NCI-H1436 (cell line): Measurements from ENCODE around the gene RAB9A.
"Not testable (repeated sequence)": the region's sequence is repeated elsewhere in the genome, so short reads cannot be mapped to it uniquely, and the experiment has no call there.

Experiments
- DNase-seq: peaks from one replicate; lab custom pipeline; 2025; lab: John Stamatoyannopoulos, UW

The RAB9A gene, protein sequence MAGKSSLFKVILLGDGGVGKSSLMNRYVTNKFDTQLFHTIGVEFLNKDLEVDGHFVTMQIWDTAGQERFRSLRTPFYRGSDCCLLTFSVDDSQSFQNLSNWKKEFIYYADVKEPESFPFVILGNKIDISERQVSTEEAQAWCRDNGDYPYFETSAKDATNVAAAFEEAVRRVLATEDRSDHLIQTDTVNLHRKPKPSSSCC

DNA sequence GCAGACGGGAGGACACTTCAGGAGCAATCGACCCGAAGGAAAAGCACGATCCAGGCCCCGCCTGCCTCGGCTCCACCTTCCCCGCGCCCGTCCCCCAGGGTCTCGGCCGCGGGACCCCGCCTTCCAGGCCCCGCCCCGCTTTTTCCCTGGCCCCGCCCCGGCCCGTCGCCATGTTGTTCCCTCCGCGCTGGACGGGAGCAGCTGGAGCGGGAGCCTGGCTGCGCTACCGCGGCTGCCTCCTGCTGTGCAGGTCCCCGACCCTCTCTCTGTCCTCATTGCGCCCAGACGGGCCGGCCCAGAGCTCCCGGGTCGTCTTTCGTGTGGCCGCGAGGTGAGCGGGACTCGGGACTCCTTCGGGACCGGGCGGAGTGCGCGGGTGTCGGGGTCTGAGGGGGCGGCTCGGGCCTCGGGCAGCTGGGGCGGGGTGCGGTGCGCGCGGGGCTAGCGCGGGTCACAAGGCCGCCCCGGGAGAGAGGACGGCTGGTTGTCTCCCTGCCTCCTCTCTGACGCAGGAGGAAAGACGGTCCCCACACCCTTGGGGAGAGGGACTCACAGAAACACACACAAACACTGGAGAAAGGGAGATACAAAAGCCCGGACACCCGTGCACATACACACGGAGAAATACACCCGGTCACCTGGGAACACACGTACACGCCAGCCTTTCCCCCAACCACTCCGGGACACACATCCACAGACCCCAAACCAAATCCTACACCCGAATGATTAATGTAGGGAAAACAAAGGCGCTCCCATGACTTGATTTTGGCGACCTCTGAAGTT, at the start of gene RAB9A:
Gene RAB9A, plus strand, starts transcription at position 171 of the 783 bp plus-strand sequence. CDS start 19,619 bp downstream, outside the sequence.
- peak; percentile 51 for DNase-seq

- DNase-seq: not testable (repeated sequence)
Observed at GRCh38 chrX:13641684-13642083, 47.2 kb upstream of the RAB9A start.

DNA sequence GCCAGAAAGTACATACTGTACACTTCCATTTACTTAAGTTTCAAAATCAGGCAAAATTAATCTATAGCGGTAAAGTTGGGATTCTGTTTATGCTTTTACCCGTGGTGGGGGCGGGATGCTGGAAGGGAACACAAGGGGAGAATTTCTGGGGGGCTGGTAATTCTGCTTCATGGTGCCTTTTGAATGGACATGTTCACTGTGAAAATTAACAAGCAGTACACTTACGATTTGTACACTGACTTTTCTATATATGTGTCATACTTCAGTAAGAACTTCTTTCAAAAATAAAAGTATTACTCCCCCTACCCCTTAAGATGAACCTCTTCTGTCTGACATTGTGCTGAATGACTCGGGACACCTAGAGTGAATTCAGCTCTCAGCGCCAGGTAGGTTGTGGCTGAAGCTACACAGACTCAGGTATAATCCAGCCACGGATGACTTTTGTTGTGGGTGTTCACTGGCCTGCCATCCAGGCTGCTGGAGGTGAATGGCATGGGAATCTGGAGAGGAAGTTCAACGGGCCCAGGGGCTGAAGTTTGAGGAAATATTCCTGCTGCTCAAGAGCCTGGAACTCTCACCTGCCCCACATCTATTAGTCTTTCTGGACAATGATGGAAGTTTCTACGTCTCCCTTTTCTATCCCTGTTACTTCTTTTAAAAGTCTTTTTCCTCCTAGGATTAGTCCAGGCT, 43.3 kb upstream of the RAB9A start:
- no peak for DNase-seq

DNA sequence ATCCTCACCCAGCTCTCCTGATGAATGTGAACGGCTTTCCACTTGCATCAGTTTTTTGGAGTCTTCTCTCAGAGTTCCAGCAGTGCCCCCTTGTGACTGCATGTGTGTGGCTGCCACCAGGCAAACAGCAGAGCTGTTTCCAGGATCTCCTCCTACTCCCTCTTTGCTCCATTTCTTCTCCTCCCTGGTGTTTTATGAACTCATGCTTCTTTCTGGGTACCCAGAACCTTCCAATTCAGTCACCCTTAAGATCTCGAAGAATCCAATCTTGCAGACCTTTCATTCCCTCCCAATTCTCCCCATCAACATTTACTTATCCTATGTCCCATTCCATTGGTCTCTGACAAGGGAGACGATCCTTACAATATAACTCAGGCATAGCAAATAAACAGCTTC, 42.8 kb upstream of the RAB9A start:
- DNase-seq: peak; percentile 30

GRCh38 chrX:13647709-13648212, 41.2 kb upstream of the RAB9A start:
- DNase-seq: no peak

- not testable (repeated sequence) for DNase-seq
Observed at GRCh38 chrX:13648336-13648735, 40.6 kb upstream of the RAB9A start.

GRCh38 chrX:13649838-13650237, 39.1 kb upstream of the RAB9A start:
- no peak for DNase-seq

DNA sequence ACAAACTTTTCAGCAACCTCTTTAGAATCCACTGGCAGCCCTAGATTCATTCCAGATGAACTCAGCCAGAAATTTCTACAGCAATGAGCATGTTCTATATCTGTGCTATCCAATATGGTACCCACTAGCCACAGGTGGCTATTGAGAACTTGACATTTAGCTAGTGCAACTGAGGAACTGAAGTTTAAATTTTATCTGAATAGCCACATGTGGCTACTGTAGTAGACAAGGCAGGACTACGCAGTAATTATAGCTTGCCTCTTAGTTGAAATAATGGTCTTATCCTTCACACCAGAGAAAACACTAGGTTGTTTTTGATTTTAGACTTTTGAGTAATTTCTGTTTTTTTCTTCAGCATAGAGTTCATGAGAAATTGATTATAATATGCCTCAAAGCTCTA, 38.6 kb upstream of the RAB9A start:
- no peak for DNase-seq

DNA sequence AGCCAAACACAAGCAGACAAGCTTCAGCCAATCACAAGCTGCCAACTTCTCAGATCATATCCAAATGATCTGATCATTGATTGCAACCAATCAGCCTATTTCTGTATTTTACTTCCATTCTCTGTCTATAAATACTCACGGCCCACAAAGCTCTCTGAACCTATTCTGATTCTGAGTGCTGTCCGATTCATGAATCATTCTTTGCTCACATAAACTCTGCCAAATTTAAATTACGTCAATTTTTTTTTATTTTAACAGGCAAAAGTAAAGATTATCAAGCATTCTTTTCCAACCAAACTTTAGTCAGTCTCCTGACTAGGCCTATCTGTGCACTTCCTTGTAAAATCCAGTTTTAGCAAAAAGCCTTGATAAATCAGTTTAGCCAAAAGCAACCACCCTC, 37.8 kb upstream of the RAB9A start:
- DNase-seq: no peak

GRCh38 chrX:13652287-13652793, 36.6 kb upstream of the RAB9A start:
- no peak for DNase-seq

DNA sequence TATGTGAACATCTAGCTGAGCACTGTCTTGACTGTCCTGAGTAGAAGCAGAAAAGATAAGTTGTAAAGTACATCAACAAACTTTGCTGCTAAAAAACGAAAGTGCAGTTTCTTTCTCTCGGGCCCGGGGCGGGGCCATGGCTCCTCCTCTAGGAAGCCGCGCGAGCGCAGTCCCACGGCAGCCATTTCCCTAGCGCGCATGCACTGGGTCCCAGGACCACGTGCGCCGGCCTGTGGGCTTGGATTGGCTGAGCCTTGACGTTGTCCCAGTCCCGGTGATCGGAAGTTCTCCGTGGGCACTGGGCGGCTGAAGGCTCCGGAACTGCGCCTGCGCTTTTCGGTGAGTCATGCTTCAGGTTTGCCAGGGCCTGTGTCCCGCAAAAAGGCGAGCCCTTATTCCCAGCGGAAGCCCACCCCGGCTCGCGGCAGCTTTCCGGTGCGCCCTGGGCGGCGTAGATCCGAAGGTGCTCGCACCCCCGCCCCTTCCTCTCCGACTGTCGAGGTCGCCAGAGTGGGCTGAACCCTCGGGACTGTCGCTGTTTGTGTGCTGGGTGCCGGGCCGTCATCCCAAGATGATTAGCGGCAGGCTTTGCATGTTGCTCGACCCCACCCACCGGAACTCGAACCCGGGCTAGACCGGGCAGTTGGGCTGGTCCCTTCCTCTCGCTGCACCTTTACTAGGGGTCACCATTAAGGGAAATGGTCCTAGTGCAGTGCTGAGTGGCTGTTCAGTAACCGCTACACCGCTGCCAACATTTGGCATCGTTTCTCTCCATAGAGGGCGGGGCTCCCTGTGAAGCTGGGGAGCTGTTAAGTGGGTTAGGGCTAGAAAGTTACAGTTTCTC, 35.9 kb upstream of the RAB9A start, which contains the start of gene TCEANC:
Gene TCEANC, plus strand, starts transcription at position 292 of the 844 bp plus-strand sequence. CDS start 9,368 bp downstream, outside the sequence.
- peak; percentile 82 for DNase-seq

DNA sequence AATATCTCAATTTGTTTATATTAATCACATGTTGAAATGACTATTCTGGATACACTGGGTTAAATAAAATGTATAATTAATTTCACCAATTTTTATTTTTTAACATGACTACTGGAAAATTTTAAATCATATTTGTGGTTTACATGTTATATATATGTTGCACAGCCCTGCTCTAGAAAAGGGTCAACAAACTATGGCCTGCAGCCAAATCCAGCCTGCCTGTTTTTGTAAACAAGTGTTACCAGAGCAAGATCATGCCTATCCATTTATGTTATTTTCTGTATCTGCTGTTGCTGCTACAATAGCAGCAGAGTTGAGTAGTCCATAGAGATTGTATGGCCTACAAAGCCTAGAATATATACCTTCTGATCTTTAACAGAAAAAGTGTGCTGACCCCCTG, 34.8 kb upstream of the RAB9A start:
- no peak for DNase-seq

DNA sequence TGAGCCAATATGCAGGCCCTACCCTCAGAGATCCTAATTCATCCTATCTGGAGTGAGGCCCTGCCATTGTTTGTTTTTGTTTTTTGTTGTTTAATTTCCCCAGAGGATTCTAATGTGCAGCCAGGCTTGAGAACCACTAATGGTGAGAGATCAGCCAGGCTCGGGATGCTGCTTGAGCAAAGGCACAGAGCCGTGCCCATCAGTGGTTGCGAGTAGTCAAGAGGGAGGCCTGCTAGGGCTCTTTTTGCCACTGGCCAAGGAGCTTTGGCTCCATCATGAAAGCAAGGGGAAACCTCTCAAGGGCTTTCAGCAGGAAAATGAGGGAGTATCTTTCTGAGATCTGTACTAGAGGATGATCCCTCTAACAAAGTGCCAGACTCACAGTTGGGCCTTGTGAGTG, 33.3 kb upstream of the RAB9A start:
- DNase-seq: no peak

DNA sequence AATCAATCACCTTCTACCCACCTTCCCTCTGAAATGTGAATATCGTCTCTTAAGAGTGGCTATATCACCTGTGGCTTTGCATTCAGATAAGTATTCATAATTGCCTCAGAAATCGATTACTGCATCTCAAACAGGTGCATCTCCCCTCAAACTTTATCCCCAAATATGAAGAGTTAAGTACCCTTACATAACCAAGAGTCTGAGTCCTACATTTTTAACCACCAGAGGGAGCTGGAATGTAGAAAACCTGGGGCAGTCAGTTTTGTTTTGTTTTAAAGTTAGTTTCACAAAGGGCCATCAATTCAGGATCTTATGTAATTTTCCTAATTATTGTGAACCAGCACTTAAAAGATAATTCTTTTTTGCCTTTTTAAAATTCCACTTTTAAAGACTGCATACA, 30.3 kb upstream of the RAB9A start:
- DNase-seq: no peak

DNA sequence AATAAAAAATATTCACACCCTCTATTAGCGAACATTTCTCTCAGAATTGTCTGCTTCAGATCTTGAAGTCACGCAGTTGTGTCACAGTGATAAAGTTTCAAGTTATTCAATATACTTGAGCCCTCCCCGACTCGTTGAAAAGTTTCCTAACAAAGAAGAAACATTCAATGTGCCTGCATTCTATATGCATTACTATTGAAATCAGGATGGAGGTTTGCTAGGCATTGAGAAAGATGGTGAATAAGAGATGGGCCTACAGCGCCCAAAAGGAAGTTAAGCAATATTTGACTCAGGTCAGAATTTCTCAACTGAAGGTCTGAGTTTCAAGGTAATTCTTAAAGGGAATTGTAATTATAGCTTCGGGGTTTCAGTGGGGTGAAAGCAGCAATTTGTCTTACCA, 29.9 kb upstream of the RAB9A start:
- no peak for DNase-seq

GRCh38 chrX:13661735-13662288, 27.1 kb upstream of the RAB9A start:
- no peak for DNase-seq

- DNase-seq: no peak
Observed at GRCh38 chrX:13662355-13662791, 26.6 kb upstream of the RAB9A start.

DNA sequence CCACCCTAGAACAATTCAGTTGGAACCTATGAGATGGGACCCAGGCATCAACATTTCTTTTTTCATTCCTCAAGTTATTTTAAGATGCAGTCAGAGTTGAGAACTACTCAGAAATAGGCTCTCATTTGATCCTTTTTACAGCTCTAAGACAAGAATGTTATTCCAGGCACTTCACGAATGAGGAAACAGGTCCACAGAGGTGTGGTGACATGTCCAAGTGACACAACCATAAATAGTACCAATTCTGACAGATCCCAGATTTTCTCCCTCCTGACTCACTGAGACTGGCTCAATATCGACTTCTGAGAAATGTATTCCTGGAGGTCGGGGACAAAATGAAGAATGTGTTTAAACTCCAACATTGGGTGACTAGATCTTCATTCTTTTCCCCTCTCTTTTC, 24.9 kb upstream of the RAB9A start:
- no peak for DNase-seq

DNA sequence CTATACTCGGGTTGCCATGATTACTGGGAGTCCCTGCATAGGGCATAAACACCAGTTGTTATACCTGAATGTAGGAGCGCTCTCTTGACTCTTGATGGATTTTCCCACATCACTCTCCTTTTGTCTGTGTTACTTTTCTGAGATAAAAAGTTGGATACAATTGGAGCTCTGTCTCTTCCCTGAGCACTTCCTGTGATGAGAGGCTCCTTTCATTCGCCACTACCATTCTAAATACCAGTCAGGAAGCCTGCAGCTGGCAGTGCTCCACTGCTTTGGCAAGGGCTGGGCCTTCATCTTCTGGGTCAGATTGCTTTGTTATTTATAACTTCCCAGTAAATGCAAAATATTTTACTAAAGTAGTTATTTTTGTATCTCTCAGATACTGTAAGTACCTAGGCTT, 22.1 kb upstream of the RAB9A start:
- no peak for DNase-seq

- DNase-seq: no peak
Observed at GRCh38 chrX:13667919-13668318, 21.0 kb upstream of the RAB9A start.

DNA sequence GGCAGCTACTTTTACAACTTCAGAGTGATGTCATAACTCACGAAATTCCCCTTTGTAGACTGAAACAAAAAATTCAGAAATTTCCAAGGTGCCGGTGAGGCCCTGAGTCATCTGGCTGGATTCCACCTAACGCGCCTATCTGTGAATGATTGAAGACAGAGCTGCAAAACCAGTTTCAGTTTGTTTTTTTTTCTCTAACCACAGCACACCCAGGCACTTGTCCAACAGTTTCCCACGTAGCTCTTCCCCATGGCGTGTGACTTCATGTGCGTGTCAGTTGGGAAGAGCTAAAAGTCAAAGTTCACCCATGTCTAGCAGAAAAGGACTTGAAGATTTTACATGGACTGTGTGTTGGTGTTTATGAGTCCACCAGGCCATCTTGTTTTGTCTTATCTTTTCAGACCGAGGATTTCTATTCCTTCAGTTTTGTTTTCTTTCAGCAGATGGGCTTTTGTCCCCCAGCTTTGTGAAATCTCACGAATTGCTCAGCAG, 19.6 kb upstream of the RAB9A start:
- no peak for DNase-seq
